ENCODE data around the gene SORBS2.
"Not testable (repeated sequence)": the region's sequence is repeated elsewhere in the genome, so short reads cannot be mapped to it uniquely, and the experiment has no call there.

The SORBS2 gene

GRCh38 chr4:185713731-185714130 lies 98.3 kb downstream of the SORBS2 start:
- TF ChIP-seq CTCF (conservative IDR thresholded peaks at IDR 0.05; ENCODE audit: low read depth, low read length) = no peak
- no peak for DNase-seq (ENCODE audit: low read depth)
- H3K4me3 ChIP-seq (ENCODE audit: low read length) = no peak overlapping the region

GRCh38 chr4:185713272-185713671 lies 98.7 kb downstream of the SORBS2 start:
- no peak for TF ChIP-seq CTCF (conservative IDR thresholded peaks at IDR 0.05; ENCODE audit: low read depth, low read length)
- no peak overlapping the region for H3K4me3 ChIP-seq (ENCODE audit: low read length)
- peak; percentile 52 for DNase-seq (ENCODE audit: low read depth)

- no peak for TF ChIP-seq CTCF (conservative IDR thresholded peaks at IDR 0.05; ENCODE audit: low read depth, low read length)
- no peak overlapping the region for H3K4me3 ChIP-seq (ENCODE audit: low read length)
Observed at GRCh38 chr4:185712350-185713024, 99.5 kb downstream of the SORBS2 start.

GRCh38 chr4:185711726-185712125 lies 100.3 kb downstream of the SORBS2 start:
- TF ChIP-seq CTCF (conservative IDR thresholded peaks at IDR 0.05; ENCODE audit: low read depth, low read length) = no peak
- H3K4me3 ChIP-seq (ENCODE audit: low read length) = no peak overlapping the region
- DNase-seq (ENCODE audit: low read depth) = no peak

More at GRCh38 chr4:185712350-185713024, 99.5 kb downstream of the SORBS2 start:
- DNase-seq (ENCODE audit: low read depth) = no peak

GRCh38 chr4:185710487-185710995 lies 101.5 kb downstream of the SORBS2 start:
- no peak overlapping the region for H3K4me3 ChIP-seq (ENCODE audit: low read length)
- DNase-seq (ENCODE audit: low read depth) = no peak
- TF ChIP-seq CTCF (conservative IDR thresholded peaks at IDR 0.05; ENCODE audit: low read depth, low read length) = no peak

GRCh38 chr4:185709802-185710486 lies 102.0 kb downstream of the SORBS2 start:
- DNase-seq (ENCODE audit: low read depth) = no peak
- no peak overlapping the region for H3K4me3 ChIP-seq (ENCODE audit: low read length)
- TF ChIP-seq CTCF (conservative IDR thresholded peaks at IDR 0.05; ENCODE audit: low read depth, low read length) = no peak

- TF ChIP-seq CTCF (conservative IDR thresholded peaks at IDR 0.05; ENCODE audit: low read depth, low read length) = no peak
- DNase-seq (ENCODE audit: low read depth) = peak; percentile 73
Observed at GRCh38 chr4:185708348-185708747, 103.6 kb downstream of the SORBS2 start.

GRCh38 chr4:185707622-185708021 lies 104.4 kb downstream of the SORBS2 start:
- not testable (repeated sequence) for H3K4me3 ChIP-seq (ENCODE audit: low read length)
- peak; percentile 61 for DNase-seq (ENCODE audit: low read depth)

More at GRCh38 chr4:185708348-185708747, 103.6 kb downstream of the SORBS2 start:
- H3K4me3 ChIP-seq (ENCODE audit: low read length) = no peak overlapping the region

All from retinal pigment epithelial cell (primary cell).